IMR-90 (cell line): ENCODE data around the gene L1CAM. TPM values are rescaled to one million over a fixed set of nuclear protein-coding genes. Genes with fewer than 3 reads are reported as not detected.

ENCODE experiments used
- ATAC-seq: fragments of 200-7000 bp; cut with Tn5 transposase; 2 replicates; pipeline ENCODE4 v1.9.1; 2020; ENCODE audit warnings: low read depth, mild to moderate bottlenecking, moderate library complexity
- BruUV-seq: library from RNA; stranded (reverse); fragments of 400-500 nt; replicated peaks from 2 replicates; lab custom pipeline; 2021; lab: Mats Ljungman, UMichigan
- CTCF ChIA-PET: fragments of 300-600 bp; formaldehyde crosslinking; extraction: SDS; loops from one replicate; lab custom pipeline; 2021; ENCODE audit warnings: antibody characterized with exemption; lab: Yijun Ruan, JAX
- POLR2A ChIA-PET: fragments of 300-600 bp; sonication (Branson Sonifier 250); formaldehyde crosslinking; loops from one replicate; lab custom pipeline; 2022; ENCODE audit warnings: antibody characterized with exemption; ENCODE audit not compliant: unreplicated experiment; lab: Charles Lee
- DNase-seq: peaks from one replicate; pipeline ENCODE4 v3.0.0; 2013
- H2AFZ ChIP-seq: replicated peaks from 2 replicates; pipeline ENCODE3; 2013; ENCODE audit warnings: low read length, mild to moderate bottlenecking; ENCODE audit not compliant: poor library complexity
- H2AK5ac ChIP-seq: 2 replicates; pipeline ENCODE4 v1.6.1; 2013; ENCODE audit warnings: low read depth, low read length, inconsistent platforms
- H2AK9ac ChIP-seq: replicated peaks from 2 replicates; pipeline ENCODE3; 2013; ENCODE audit warnings: mild to moderate bottlenecking, low read depth, low read length, moderate library complexity; ENCODE audit not compliant: poor library complexity
- H2BK120ac ChIP-seq: 2 replicates; pipeline ENCODE4 v1.6.1; 2013; ENCODE audit warnings: low read depth, low read length, inconsistent platforms
- H2BK15ac ChIP-seq: 3 replicates; pipeline ENCODE4 v1.6.1; 2013; ENCODE audit warnings: low read depth, low read length, inconsistent platforms
- H2BK20ac ChIP-seq: 2 replicates; pipeline ENCODE4 v1.6.1; 2013; ENCODE audit warnings: low read depth, mild to moderate bottlenecking, inconsistent platforms, low read length, moderate library complexity
- H2BK5ac ChIP-seq: 2 replicates; pipeline ENCODE4 v1.6.1; 2013; ENCODE audit warnings: mild to moderate bottlenecking, low read depth, low read length, inconsistent platforms; ENCODE audit not compliant: poor library complexity, severe bottlenecking
- H3K14ac ChIP-seq: replicated peaks from 2 replicates; pipeline ENCODE4 v1.6.1; 2013; ENCODE audit warnings: low read depth, low read length, inconsistent platforms
- H3K18ac ChIP-seq: 2 replicates; pipeline ENCODE4 v1.6.1; 2013; ENCODE audit warnings: low read depth, low read length, control low read depth
- H3K23ac ChIP-seq: 2 replicates; pipeline ENCODE4 v1.6.1; 2013; ENCODE audit warnings: low read depth, low read length, inconsistent platforms
- H3K27ac ChIP-seq: 2 replicates; pipeline ENCODE4 v1.5.1; 2013; ENCODE audit warnings: mild to moderate bottlenecking, control low read depth, low read length; ENCODE audit not compliant: insufficient read depth
- H3K27me3 ChIP-seq: 2 replicates; pipeline ENCODE4 v1.6.1; 2013; ENCODE audit warnings: low read length; ENCODE audit not compliant: control insufficient read depth, insufficient read depth
- H3K36me3 ChIP-seq: 2 replicates; pipeline ENCODE4 v1.6.1; 2013; ENCODE audit warnings: low read length, mixed read lengths; ENCODE audit not compliant: control insufficient read depth, insufficient read depth
- H3K4ac ChIP-seq: 2 replicates; pipeline ENCODE4 v1.6.1; 2013; ENCODE audit warnings: low read depth, low read length, inconsistent platforms
- H3K4me1 ChIP-seq: 2 replicates; pipeline ENCODE4 v1.6.1; 2013; ENCODE audit warnings: low read length, mixed read lengths; ENCODE audit not compliant: control insufficient read depth, insufficient read depth
- H3K4me2 ChIP-seq: 2 replicates; pipeline ENCODE4 v1.6.1; 2013; ENCODE audit warnings: low read depth, mild to moderate bottlenecking, control low read depth, low read length, moderate library complexity
- H3K4me3 ChIP-seq: 2 replicates; pipeline ENCODE4 v1.5.1; 2013; ENCODE audit warnings: low read depth, mild to moderate bottlenecking, control low read depth, low read length, moderate library complexity; ENCODE audit not compliant: insufficient read depth
- H3K56ac ChIP-seq: 2 replicates; pipeline ENCODE4 v1.6.1; 2013; ENCODE audit warnings: low read length, inconsistent platforms; ENCODE audit not compliant: insufficient read depth; ENCODE audit errors: extremely low read depth
- H3K79me1 ChIP-seq, 2 experiments: 2 replicates each; pipeline ENCODE4 v1.6.1; 2013; ENCODE audit warnings: low read length in 2 of 2, inconsistent platforms in 1 of 2, low read depth in 1 of 2
- H3K9ac ChIP-seq: 2 replicates; pipeline ENCODE4 v1.6.1; 2013; ENCODE audit warnings: low read depth, low read length, control low read depth
- H3K9me1 ChIP-seq: 2 replicates; pipeline ENCODE4 v1.6.1; 2013; ENCODE audit warnings: low read length, inconsistent platforms; ENCODE audit not compliant: insufficient read depth
- H3K9me3 ChIP-seq: 2 replicates; pipeline ENCODE4 v1.6.1; 2013; ENCODE audit warnings: low read length; ENCODE audit not compliant: control insufficient read depth, insufficient read depth
- H4K20me1 ChIP-seq: 2 replicates; pipeline ENCODE4 v1.6.1; 2013; ENCODE audit warnings: low read length, inconsistent platforms; ENCODE audit not compliant: insufficient read depth
- H4K5ac ChIP-seq: 2 replicates; pipeline ENCODE4 v1.6.1; 2013; ENCODE audit warnings: mild to moderate bottlenecking, low read depth, low read length, control low read depth
- H4K8ac ChIP-seq, 2 experiments: 2 replicates each; pipeline ENCODE4 v1.6.1; 2013; ENCODE audit warnings: low read depth in 2 of 2, low read length in 2 of 2, control low read depth in 1 of 2, inconsistent platforms in 1 of 2
- H4K91ac ChIP-seq: 2 replicates; pipeline ENCODE4 v1.6.1; 2013; ENCODE audit warnings: low read depth, low read length, inconsistent platforms; ENCODE audit not compliant: insufficient read depth
- CHD1 ChIP-seq: IDR thresholded peaks from 2 replicates; pipeline ENCODE4 v1.6.1; 2012; ENCODE audit warnings: low read depth, low read length, improper control_type of control experiment
- MXI1 ChIP-seq: IDR thresholded peaks from 2 replicates; pipeline ENCODE4 v1.6.1; 2012; ENCODE audit warnings: low read depth, mild to moderate bottlenecking, low read length, moderate library complexity, borderline replicate concordance
- WGBS, 2 experiments: methylation state at CpG; one replicate each; pipeline versions ENCODE4 v1.1.5 to v1.1.7; 2013; ENCODE audit warnings: missing lambda C conversion rate in 2 of 2; ENCODE audit not compliant: insufficient read length in 1 of 2; ENCODE audit errors: extremely low coverage in 2 of 2; 5-methylcytosine and 5-hydroxymethylcytosine counted together
- dilution Hi-C: fragments of 300-500 bp; cut with HindIII; formaldehyde crosslinking; loops from one replicate; pipeline ENCODE4 v1.14.3; 2018; ENCODE audit warnings: low sequenced_read_pairs; ENCODE audit not compliant: unreplicated experiment
- in situ Hi-C: fragments of 300-500 bp; cut with MboI; formaldehyde crosslinking; loops from 3 replicates; pipeline ENCODE4 v1.14.3; 2019; ENCODE audit warnings: low sequenced_read_pairs, inconsistent platforms, mixed read lengths
- intact Hi-C: fragments of 100-400 bp; cut with micrococcal nuclease; formaldehyde crosslinking; loops from 2 replicates; pipeline ENCODE4 v1.10.0; 2022
- polyA plus RNA-seq, 3 experiments: library from polyadenylated mRNA; depleted of rRNA; stranded (reverse); fragments of >200 nt; gene quantifications; 2 replicates each; pipeline ENCODE4 v1.2.3, GENCODE V29; 2012; ENCODE audit warnings: low replicate concordance in 1 of 3
- total RNA-seq: library from RNA; depleted of rRNA; stranded (reverse); fragments of >200 nt; gene quantifications from 2 replicates; pipeline ENCODE4 v1.2.3, GENCODE V29; 2012

L1CAM gene
- total and polyA plus RNA-seq, 2 of the 4 experiments (the other 2 are of a cell fraction): 0.36 to 1.9 TPM

DNA sequence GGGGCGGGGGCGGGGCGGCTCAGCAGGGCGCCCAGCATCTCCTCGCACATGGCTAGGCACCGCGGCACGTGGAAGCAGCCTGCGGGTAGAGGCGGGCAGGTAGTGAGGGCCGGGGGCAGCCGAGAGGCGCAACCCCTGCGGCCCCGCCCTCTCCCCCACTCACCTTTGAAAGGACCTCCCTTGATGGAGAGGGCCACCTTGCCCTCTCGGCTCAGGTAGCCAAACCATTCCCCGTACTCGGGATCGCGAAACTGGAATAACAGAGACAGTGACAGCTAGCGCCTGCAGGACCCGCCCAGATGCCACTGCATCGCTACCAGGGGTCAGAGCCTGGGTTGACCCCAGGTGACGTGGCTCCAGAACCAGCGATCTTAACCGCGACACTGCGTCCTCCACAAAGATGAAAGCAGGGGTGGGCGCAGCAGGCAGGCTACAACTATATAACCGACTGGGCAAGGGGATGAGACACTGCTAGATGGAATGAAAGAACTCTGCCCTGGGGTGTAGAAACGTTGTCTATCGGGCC, 49.4 kb upstream of the L1CAM start:
- H3K27me3 ChIP-seq: peaks cover 3% of the 10 kb centered on the region; the same call in 1 of the 2 replicates
- dilution Hi-C loops (no loop called here), in situ Hi-C loops (no loop called here)

More for the DNA sequence above, 49.4 kb upstream of the L1CAM start:
- Histone ChIP-seq H3K9me3 (no peaks in the 10 kb centered on the region), H3K4me2 (peak overlapping the region; percentile 88), H3K14ac (no peak overlapping the region), H3K4ac (no peak overlapping the region), H2BK20ac (no peak overlapping the region), H2AK5ac (no peak overlapping the region), H3K4me3 (peak overlapping the region; percentile 39), H4K5ac (no peak overlapping the region), H4K8ac (peak overlapping the region in 1 of 2 experiments; percentile 24; a peak in 1 of 4 replicates), H3K36me3 (peaks cover 17% of the 10 kb centered on the region), H3K9me1 (no peaks in the 10 kb centered on the region), H2BK5ac (no peak overlapping the region), H2AFZ (peak overlapping the region; percentile 80), H2BK15ac (no peak overlapping the region), H3K27ac (no peak overlapping the region; the same call in 1 of the 2 replicates), H4K91ac (no peak overlapping the region), H3K4me1 (peaks cover 2% of the 10 kb centered on the region; the same call in 1 of the 2 replicates), H3K23ac (no peak overlapping the region; the same call in 1 of the 2 replicates), H4K20me1 (peaks cover 20% of the 10 kb centered on the region), H3K56ac (no peak overlapping the region), H3K79me1 (peaks cover 4 to 9% of the 10 kb centered on the region in 2 experiments; a peak in 2 of 4 replicates), H3K18ac (no peak overlapping the region), H2BK120ac (no peak overlapping the region), H2AK9ac (peak overlapping the region; percentile 44), H3K9ac (peak overlapping the region; percentile 50)
- no peak for DNase-seq
- peak; percentile 73; the same call in 1 of the 2 replicates for TF ChIP-seq MXI1
- no peak for TF ChIP-seq CHD1
- ChIA-PET CTCF (no interaction called here), POLR2A (no interaction called here)
- no TSS peak for BruUV-seq
- ATAC-seq: no peak
- WGBS, 2 experiments: 43% methylated on average over 14 of the region's 32 CpGs; no CpG with 5 or more reads in 1 of the 2 experiments
- intact Hi-C loops: no loop called here
